A549 (cell line): Measurements from ENCODE around the gene CLEC4M. TPM values are rescaled to one million over a fixed set of nuclear protein-coding genes. Genes with fewer than 3 reads are reported as not detected.

Experiments
- ATAC-seq, 2 experiments: fragments of 200-7000 bp in 1 of 2; fragments of >200 bp in 1 of 2; cut with Nextera tagmentation in 1 of 2; cut with Tn5 transposase in 1 of 2; 3 replicates each; pipeline versions ENCODE4 v1.8.0 to v1.9.1; 2018 to 2020; ENCODE audit warnings: mild to moderate bottlenecking in 1 of 2, moderate library complexity in 1 of 2
- CTCF ChIA-PET: fragments of 300-600 bp; sonication (Branson Sonifier 250); formaldehyde crosslinking; extraction: SDS; loops from one replicate; lab custom pipeline; 2021; ENCODE audit warnings: antibody characterized with exemption, inconsistent platforms; lab: Yijun Ruan, JAX
- POLR2A ChIA-PET: fragments of 350-600 bp; formaldehyde crosslinking; extraction: SDS; loops from one replicate; lab custom pipeline; 2021; ENCODE audit warnings: antibody characterized with exemption, inconsistent platforms; lab: Yijun Ruan, JAX
- DNase-seq, 2 experiments: peaks; one replicate each; pipeline versions ENCODE4 v3.0.0 to v3.0.0-alpha.2; 2011 to 2016; ENCODE audit warnings: low read depth in 1 of 2, low spot score in 1 of 2
- FAIRE-seq: peaks from 2 replicates; lab custom pipeline; 2011; peaks lifted over from hg19 to GRCh38; lab: Jason Lieb, UNC
- H3K27ac ChIP-seq, 2 experiments: fragments of >200 bp; sonication (Bioruptor Twin); formaldehyde crosslinking; 3 replicates each; pipeline ENCODE4 v1.5.1; 2016 to 2017
- H3K4me1 ChIP-seq: fragments of >200 bp; sonication (Bioruptor Twin); formaldehyde crosslinking; 3 replicates; pipeline ENCODE4 v1.6.1; 2016
- H3K4me2 ChIP-seq: fragments of >200 bp; sonication (Bioruptor Twin); formaldehyde crosslinking; 3 replicates; pipeline ENCODE4 v1.6.1; 2016
- H3K4me3 ChIP-seq: fragments of >200 bp; sonication (Bioruptor Twin); formaldehyde crosslinking; 3 replicates; pipeline ENCODE4 v1.5.1; 2016
- H3K9me3 ChIP-seq: fragments of >200 bp; sonication (Bioruptor Twin); formaldehyde crosslinking; 3 replicates; pipeline ENCODE4 v1.6.1; 2016
- CBX2 ChIP-seq: fragments of 200-600 bp; sonication (generic); IDR thresholded peaks from 2 replicates; pipeline ENCODE4 v1.6.1; 2016; ENCODE audit warnings: low read depth, mild to moderate bottlenecking, borderline replicate concordance
- CEBPB ChIP-seq, 2 experiments: fragments of >200 bp in 1 of 2; sonication (Bioruptor Twin) in 1 of 2; formaldehyde crosslinking in 1 of 2; IDR thresholded peaks; 2 replicates each; pipeline ENCODE4 v1.6.1; 2012 to 2016
- EHMT2 ChIP-seq: fragments of 200-600 bp; sonication (generic); IDR thresholded peaks from 2 replicates; pipeline ENCODE4 v1.6.1; 2016; ENCODE audit warnings: antibody characterized with exemption, low read depth, mild to moderate bottlenecking, moderate library complexity
- EP300 ChIP-seq, 2 experiments: fragments of >200 bp; sonication (Bioruptor Twin); formaldehyde crosslinking; IDR thresholded peaks; 2 replicates in 1 of 2; 3 replicates in 1 of 2; pipeline ENCODE4 v1.6.1; 2016 to 2017
- FOSB ChIP-seq: fragments of 250-450 bp; sonication (Bioruptor Pico); IDR thresholded peaks from 2 replicates; pipeline ENCODE4 v1.5.0; 2020; ENCODE audit warnings: mild to moderate bottlenecking, moderate library complexity
- GATA3 ChIP-seq: IDR thresholded peaks from 2 replicates; pipeline ENCODE4 v1.6.1; 2012; ENCODE audit warnings: borderline replicate concordance
- HDAC2 ChIP-seq: fragments of 200-600 bp; sonication (generic); IDR thresholded peaks from 2 replicates; pipeline ENCODE4 v1.6.1; 2016
- HES2 ChIP-seq: fragments of >200 bp; sonication (Bioruptor Twin); formaldehyde crosslinking; IDR thresholded peaks from 2 replicates; pipeline ENCODE4 v1.6.1; 2016
- HOXB13 ChIP-seq: fragments of 250-450 bp; sonication (Bioruptor Pico); IDR thresholded peaks from 2 replicates; pipeline ENCODE4 v1.5.0; 2020; ENCODE audit warnings: low read depth, mild to moderate bottlenecking, moderate library complexity
- JUNB ChIP-seq: fragments of >200 bp; sonication (Bioruptor Twin); formaldehyde crosslinking; IDR thresholded peaks from 2 replicates; pipeline ENCODE4 v1.6.1; 2016
- MAZ ChIP-seq: fragments of 150-350 bp; IDR thresholded peaks from 2 replicates; pipeline ENCODE4 v1.6.1; 2014; ENCODE audit warnings: antibody characterized with exemption, low read depth, low read length, borderline replicate concordance
- NPAS2 ChIP-seq: fragments of 250-450 bp; sonication (Bioruptor Pico); IDR thresholded peaks from 2 replicates; pipeline ENCODE4 v1.8.0; 2022; ENCODE audit warnings: mild to moderate bottlenecking, moderate library complexity, borderline replicate concordance
- RAD21 ChIP-seq, 2 experiments: fragments of >200 bp in 1 of 2; sonication (Bioruptor Twin) in 1 of 2; formaldehyde crosslinking in 1 of 2; IDR thresholded peaks in 1 of 2; conservative IDR thresholded peaks in 1 of 2; 2 replicates in 1 of 2; 3 replicates in 1 of 2; pipeline ENCODE4 v1.6.1; 2012 to 2018; ENCODE audit warnings: inconsistent platforms in 1 of 2
- RARB ChIP-seq: fragments of 250-450 bp; sonication (Bioruptor Pico); IDR thresholded peaks from 2 replicates; pipeline ENCODE4 v1.8.0; 2021; ENCODE audit warnings: mild to moderate bottlenecking, moderate library complexity
- TFCP2L1 ChIP-seq: fragments of 250-450 bp; sonication (Bioruptor Pico); IDR thresholded peaks from 2 replicates; pipeline ENCODE4 v1.5.0; 2021; ENCODE audit warnings: mild to moderate bottlenecking
- WGBS: methylation state at CpG from one replicate; pipeline ENCODE4 v1.1.6; 2017; ENCODE audit errors: missing lambda C conversion rate; 5-methylcytosine and 5-hydroxymethylcytosine counted together
- polyA plus RNA-seq, 4 experiments: library from polyadenylated mRNA; depleted of rRNA in 3 of 4; stranded (reverse); fragments of >200 nt; fragmentation: RNase III in 1 of 4; extraction: RNeasy Plus Mini Kit Qiagen cat#74134 plus additional on column Dnase treatment in 1 of 4; gene quantifications; 2 replicates in 3 of 4; 3 replicates in 1 of 4; pipeline ENCODE4 v1.2.3, GENCODE V29; 2011 to 2017
- TF ChIP-seq, protein P1 (sequence below): fragments of 250-450 bp; sonication (Bioruptor Pico); IDR thresholded peaks from 2 replicates; pipeline ENCODE4 v1.5.0; 2021; ENCODE audit warnings: mild to moderate bottlenecking, moderate library complexity, borderline replicate concordance

The CLEC4M gene
- polyA plus RNA-seq, 2 of the 4 experiments (the other 2 are of a cell fraction), result not detected

DNA sequence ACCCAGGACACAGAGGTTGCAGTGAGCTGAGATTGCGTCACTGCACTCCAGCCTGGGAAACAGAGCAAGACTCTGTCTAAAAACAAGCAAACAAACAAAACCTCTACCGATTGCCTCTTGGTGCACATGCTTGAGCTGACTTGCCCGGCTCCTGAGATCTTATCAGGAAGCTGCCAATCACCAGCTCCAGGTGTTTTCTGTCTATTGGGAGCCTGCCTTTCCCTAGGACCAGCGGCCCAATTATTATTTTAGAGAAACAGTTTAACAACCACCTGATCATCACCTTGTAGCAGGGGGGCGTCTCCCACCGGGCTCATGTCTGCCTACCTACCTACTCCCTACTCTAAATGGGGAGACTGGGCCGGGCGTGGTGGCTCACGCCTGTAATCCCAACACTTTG, 10.8 kb downstream of the CLEC4M start (continued):
- TF ChIP-seq TFCP2L1, result no peak
- TF ChIP-seq, protein P1, sequence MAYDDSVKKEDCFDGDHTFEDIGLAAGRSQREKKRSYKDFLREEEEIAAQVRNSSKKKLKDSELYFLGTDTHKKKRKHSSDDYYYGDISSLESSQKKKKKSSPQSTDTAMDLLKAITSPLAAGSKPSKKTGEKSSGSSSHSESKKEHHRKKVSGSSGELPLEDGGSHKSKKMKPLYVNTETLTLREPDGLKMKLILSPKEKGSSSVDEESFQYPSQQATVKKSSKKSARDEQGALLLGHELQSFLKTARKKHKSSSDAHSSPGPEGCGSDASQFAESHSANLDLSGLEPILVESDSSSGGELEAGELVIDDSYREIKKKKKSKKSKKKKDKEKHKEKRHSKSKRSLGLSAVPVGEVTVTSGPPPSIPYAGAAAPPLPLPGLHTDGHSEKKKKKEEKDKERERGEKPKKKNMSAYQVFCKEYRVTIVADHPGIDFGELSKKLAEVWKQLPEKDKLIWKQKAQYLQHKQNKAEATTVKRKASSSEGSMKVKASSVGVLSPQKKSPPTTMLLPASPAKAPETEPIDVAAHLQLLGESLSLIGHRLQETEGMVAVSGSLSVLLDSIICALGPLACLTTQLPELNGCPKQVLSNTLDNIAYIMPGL, result no peak
- TF ChIP-seq MAZ, result no peak
- TF ChIP-seq RARB (CRISPR knock-in tag), result no peak

GRCh38 chr19:7775761-7776160, 12.7 kb downstream of the CLEC4M start:
- no peak for FAIRE-seq
- ChIA-PET CTCF (interaction anchor here (0.9 kb wide), 1 partner anchor 9 kb away, joined by 3 read pairs; no protein-coding TSS in a partner anchor), POLR2A (no interaction called here)

GRCh38 chr19:7778081-7778480, 15.0 kb downstream of the CLEC4M start:
- no peak for DNase-seq
- CTCF ChIA-PET, result no interaction called here
- Histone ChIP-seq H3K4me1 (no peaks in the 10 kb centered on the region), H3K4me2 (no peak overlapping the region), H3K27ac (no peak overlapping the region), H3K4me3 (no peak overlapping the region), H3K9me3 (no peaks in the 10 kb centered on the region)
- no peak for FAIRE-seq
- no peak for ATAC-seq
- WGBS, result 41% methylated on average over 5 of the region's 5 CpGs
- POLR2A ChIA-PET, result no interaction called here
- TF ChIP-seq MAZ, result no peak
- no peak for TF ChIP-seq RAD21 (conservative IDR thresholded peaks at IDR 0.05 in 1 of 2, IDR thresholded peaks at IDR 0.05 in 1 of 2)

More at GRCh38 chr19:7775761-7776160, 12.7 kb downstream of the CLEC4M start:
- H3K27ac ChIP-seq, result no peak overlapping the region
- H3K9me3 ChIP-seq, result no peaks in the 10 kb centered on the region
- no peak overlapping the region for H3K4me3 ChIP-seq
- TF ChIP-seq TFCP2L1 (no peak), GATA3 (no peak), RAD21 (conservative IDR thresholded peaks at IDR 0.05 in 1 of 2, IDR thresholded peaks at IDR 0.05 in 1 of 2) (no peak), CEBPB (IDR thresholded peaks at IDR 0.05) (no peak), EP300 (IDR thresholded peaks at IDR 0.05) (no peak), HDAC2 (no peak), FOSB (CRISPR knock-in tag) (no peak), CBX2 (no peak), HOXB13 (CRISPR knock-in tag) (no peak), NPAS2 (CRISPR knock-in tag) (no peak), EHMT2 (no peak), HES2 (no peak), JUNB (no peak)
- TF ChIP-seq, protein P1, result no peak
- ATAC-seq (no peak), DNase-seq (no peak)
- no peaks in the 10 kb centered on the region for H3K4me1 ChIP-seq
- no peak overlapping the region for H3K4me2 ChIP-seq
- 56% methylated on average over 9 of the region's 9 CpGs for WGBS
